ENCODE data around the gene HSPG2.

DNA sequence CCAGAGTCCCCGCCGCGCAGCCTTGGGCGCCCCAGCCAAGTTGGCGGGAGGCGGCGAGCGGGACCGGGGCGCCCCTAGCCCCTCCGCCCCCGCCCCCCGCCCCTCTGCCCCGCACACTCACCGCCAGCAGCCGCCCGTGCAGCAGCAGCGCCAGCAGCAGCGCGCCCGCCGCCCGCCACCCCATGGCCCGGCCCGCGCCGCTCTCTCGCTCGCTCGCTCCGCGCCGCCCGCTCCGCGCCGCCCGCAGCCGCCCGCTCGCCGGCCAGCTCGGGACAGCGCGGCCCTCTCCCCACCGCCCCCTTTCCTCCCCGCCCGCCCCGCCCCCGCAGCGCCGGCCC lies at the start of gene HSPG2:
- TF ChIP-seq CTCF (IDR thresholded peaks at IDR 0.05 in 2 of 3, conservative IDR thresholded peaks at IDR 0.05 in 1 of 3; ENCODE audit: control insufficient read depth in 2 of 3, extremely low read depth in 1 of 3, insufficient read depth in 1 of 3, low read depth in 3 of 3, low read length in 3 of 3) (no peak), POLR2A (IDR thresholded peaks at IDR 0.05; ENCODE audit: low read depth, low read length) (no peak), SMAD1 (IDR thresholded peaks at IDR 0.05; ENCODE audit: low read depth, partially characterized antibody) (no peak), RFX5 (IDR thresholded peaks at IDR 0.05; ENCODE audit: low read depth, low read length) (no peak), HCFC1 (IDR thresholded peaks at IDR 0.05; ENCODE audit: low read length) (no peak), EZH2 (IDR thresholded peaks at IDR 0.05; ENCODE audit: borderline replicate concordance, control insufficient read depth, low read depth, low read length) (no peak), NFYA (IDR thresholded peaks at IDR 0.05; ENCODE audit: borderline replicate concordance, low read depth, low read length) (no peak), ELK1 (IDR thresholded peaks at IDR 0.05; ENCODE audit: low read depth, low read length) (no peak)
- TF ChIP-seq, protein P1, sequence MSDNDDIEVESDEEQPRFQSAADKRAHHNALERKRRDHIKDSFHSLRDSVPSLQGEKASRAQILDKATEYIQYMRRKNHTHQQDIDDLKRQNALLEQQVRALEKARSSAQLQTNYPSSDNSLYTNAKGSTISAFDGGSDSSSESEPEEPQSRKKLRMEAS (IDR thresholded peaks at IDR 0.05; ENCODE audit: low read depth, low read length): no peak
- TF ChIP-seq, protein P2, sequence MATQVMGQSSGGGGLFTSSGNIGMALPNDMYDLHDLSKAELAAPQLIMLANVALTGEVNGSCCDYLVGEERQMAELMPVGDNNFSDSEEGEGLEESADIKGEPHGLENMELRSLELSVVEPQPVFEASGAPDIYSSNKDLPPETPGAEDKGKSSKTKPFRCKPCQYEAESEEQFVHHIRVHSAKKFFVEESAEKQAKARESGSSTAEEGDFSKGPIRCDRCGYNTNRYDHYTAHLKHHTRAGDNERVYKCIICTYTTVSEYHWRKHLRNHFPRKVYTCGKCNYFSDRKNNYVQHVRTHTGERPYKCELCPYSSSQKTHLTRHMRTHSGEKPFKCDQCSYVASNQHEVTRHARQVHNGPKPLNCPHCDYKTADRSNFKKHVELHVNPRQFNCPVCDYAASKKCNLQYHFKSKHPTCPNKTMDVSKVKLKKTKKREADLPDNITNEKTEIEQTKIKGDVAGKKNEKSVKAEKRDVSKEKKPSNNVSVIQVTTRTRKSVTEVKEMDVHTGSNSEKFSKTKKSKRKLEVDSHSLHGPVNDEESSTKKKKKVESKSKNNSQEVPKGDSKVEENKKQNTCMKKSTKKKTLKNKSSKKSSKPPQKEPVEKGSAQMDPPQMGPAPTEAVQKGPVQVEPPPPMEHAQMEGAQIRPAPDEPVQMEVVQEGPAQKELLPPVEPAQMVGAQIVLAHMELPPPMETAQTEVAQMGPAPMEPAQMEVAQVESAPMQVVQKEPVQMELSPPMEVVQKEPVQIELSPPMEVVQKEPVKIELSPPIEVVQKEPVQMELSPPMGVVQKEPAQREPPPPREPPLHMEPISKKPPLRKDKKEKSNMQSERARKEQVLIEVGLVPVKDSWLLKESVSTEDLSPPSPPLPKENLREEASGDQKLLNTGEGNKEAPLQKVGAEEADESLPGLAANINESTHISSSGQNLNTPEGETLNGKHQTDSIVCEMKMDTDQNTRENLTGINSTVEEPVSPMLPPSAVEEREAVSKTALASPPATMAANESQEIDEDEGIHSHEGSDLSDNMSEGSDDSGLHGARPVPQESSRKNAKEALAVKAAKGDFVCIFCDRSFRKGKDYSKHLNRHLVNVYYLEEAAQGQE (IDR thresholded peaks at IDR 0.05; ENCODE audit: low read depth, low read length): no peak

All from GM12878 (cell line).